ENCODE data around the gene LGALS13. TPM values are rescaled to one million over a fixed set of nuclear protein-coding genes. Genes with fewer than 3 reads are reported as not detected.

Gene LGALS13, protein sequence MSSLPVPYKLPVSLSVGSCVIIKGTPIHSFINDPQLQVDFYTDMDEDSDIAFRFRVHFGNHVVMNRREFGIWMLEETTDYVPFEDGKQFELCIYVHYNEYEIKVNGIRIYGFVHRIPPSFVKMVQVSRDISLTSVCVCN
- polyA plus RNA-seq (2012; ENCODE audit: insufficient read length, low read depth): not detected

DNA sequence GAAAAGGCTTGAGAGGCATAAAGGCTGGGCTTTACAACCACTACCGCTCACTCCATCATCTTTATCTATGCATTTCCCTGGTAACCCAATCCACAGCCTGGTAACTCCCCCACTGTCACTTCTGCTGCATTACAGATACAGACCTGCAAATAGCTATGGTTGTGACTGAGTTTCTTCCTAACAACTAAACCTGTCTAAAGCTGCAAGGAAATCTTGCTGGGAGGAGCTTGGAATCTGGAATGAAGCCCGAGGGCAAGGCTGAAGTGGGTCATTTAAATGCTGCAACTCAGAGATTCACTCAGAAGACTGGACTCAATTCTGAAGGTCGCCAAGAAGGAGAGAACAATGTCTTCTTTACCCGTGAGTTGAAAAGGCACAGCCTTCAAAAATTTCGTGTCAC, at the start of gene LGALS13:
Gene LGALS13, plus strand, starts transcription at position 301 of the 400 bp plus-strand sequence. Its CDS starts 45 bp downstream, at position 346.
- TF ChIP-seq POLR2AphosphoS5 (IDR thresholded peaks at IDR 0.05; ENCODE audit: low read depth, low read length) (no peak), TAF1 (IDR thresholded peaks at IDR 0.05; ENCODE audit: borderline replicate concordance, insufficient read depth, low read length) (no peak), FOXP2 (optimal IDR thresholded peaks at IDR 0.05; ENCODE audit: borderline replicate concordance, extremely low read depth, extremely low read length, insufficient read depth) (no peak), SIN3A (IDR thresholded peaks at IDR 0.05; ENCODE audit: borderline replicate concordance, insufficient read depth, low read length) (no peak)
- TF ChIP-seq, protein P1, sequence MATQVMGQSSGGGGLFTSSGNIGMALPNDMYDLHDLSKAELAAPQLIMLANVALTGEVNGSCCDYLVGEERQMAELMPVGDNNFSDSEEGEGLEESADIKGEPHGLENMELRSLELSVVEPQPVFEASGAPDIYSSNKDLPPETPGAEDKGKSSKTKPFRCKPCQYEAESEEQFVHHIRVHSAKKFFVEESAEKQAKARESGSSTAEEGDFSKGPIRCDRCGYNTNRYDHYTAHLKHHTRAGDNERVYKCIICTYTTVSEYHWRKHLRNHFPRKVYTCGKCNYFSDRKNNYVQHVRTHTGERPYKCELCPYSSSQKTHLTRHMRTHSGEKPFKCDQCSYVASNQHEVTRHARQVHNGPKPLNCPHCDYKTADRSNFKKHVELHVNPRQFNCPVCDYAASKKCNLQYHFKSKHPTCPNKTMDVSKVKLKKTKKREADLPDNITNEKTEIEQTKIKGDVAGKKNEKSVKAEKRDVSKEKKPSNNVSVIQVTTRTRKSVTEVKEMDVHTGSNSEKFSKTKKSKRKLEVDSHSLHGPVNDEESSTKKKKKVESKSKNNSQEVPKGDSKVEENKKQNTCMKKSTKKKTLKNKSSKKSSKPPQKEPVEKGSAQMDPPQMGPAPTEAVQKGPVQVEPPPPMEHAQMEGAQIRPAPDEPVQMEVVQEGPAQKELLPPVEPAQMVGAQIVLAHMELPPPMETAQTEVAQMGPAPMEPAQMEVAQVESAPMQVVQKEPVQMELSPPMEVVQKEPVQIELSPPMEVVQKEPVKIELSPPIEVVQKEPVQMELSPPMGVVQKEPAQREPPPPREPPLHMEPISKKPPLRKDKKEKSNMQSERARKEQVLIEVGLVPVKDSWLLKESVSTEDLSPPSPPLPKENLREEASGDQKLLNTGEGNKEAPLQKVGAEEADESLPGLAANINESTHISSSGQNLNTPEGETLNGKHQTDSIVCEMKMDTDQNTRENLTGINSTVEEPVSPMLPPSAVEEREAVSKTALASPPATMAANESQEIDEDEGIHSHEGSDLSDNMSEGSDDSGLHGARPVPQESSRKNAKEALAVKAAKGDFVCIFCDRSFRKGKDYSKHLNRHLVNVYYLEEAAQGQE (IDR thresholded peaks at IDR 0.05; ENCODE audit: insufficient read depth in 1 of 2, low read depth in 2 of 2, low read length in 2 of 2): no peak

DNA sequence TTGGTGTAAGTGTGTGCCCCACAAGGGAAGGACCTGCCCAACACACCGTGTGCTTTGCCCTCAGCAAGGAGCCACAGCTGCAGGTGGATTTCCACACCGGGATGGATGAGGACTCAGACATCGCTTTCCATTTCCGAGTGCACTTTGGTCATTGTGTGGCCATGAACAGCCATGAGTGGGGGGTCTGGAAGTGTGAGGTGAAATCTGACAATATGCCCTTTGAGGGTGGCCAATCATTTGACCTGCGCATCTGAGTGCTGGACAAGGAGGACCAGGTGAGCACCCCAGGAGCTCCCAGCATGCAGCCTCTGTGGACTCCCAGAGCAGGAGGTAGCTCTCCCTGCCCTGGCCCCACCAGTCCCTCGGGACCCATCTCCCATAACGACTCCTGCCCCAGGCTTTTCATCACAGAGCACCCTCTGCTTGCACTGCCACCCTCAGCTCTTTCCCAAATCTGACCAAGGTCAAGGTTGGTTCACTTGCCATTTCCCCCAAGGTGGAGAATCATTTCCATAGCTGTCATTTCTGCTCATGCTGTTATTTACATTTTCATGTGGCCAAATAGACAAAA, 49.2 kb upstream of the LGALS13 start:
- TF ChIP-seq, protein P1 (IDR thresholded peaks at IDR 0.05; ENCODE audit: insufficient read depth in 1 of 2, low read depth in 2 of 2, low read length in 2 of 2): no peak
- TF ChIP-seq TAF1 (IDR thresholded peaks at IDR 0.05; ENCODE audit: borderline replicate concordance, insufficient read depth, low read length) (no peak), POLR2AphosphoS5 (IDR thresholded peaks at IDR 0.05; ENCODE audit: low read depth, low read length) (no peak), SIN3A (IDR thresholded peaks at IDR 0.05; ENCODE audit: borderline replicate concordance, insufficient read depth, low read length) (no peak), FOXP2 (optimal IDR thresholded peaks at IDR 0.05; ENCODE audit: borderline replicate concordance, extremely low read depth, extremely low read length, insufficient read depth) (no peak)

GRCh38 chr19:39554701-39555311, 47.5 kb upstream of the LGALS13 start:
- TF ChIP-seq SIN3A (IDR thresholded peaks at IDR 0.05; ENCODE audit: borderline replicate concordance, insufficient read depth, low read length): no peak
- TF ChIP-seq FOXP2 (optimal IDR thresholded peaks at IDR 0.05; ENCODE audit: borderline replicate concordance, extremely low read depth, extremely low read length, insufficient read depth): no peak
- TF ChIP-seq POLR2AphosphoS5 (IDR thresholded peaks at IDR 0.05; ENCODE audit: low read depth, low read length): no peak
- TF ChIP-seq TAF1 (IDR thresholded peaks at IDR 0.05; ENCODE audit: borderline replicate concordance, insufficient read depth, low read length): no peak
- TF ChIP-seq, protein P1 (IDR thresholded peaks at IDR 0.05; ENCODE audit: insufficient read depth in 1 of 2, low read depth in 2 of 2, low read length in 2 of 2): no peak

DNA sequence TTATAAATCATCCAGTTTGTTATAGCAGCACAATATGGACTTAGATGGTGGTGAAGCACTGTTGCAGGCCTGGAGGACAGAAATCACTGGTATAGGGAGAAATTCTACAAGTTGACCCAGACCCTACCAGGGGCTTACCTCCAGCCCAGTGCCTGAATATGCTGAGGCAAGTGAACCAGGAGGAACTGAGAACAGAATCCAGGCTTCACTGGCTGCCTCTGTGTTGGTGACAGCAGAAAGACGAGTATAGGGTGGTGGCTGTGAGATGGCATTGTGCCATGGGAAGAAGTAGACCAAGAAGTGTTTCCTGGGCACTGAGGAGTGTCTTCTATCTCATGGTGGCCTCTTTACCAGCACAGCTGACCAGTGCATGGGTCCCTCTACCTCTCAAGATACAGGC, 46.4 kb upstream of the LGALS13 start:
- TF ChIP-seq FOXP2 (optimal IDR thresholded peaks at IDR 0.05; ENCODE audit: borderline replicate concordance, extremely low read depth, extremely low read length, insufficient read depth) (no peak), SIN3A (IDR thresholded peaks at IDR 0.05; ENCODE audit: borderline replicate concordance, insufficient read depth, low read length) (no peak), TAF1 (IDR thresholded peaks at IDR 0.05; ENCODE audit: borderline replicate concordance, insufficient read depth, low read length) (no peak), POLR2AphosphoS5 (IDR thresholded peaks at IDR 0.05; ENCODE audit: low read depth, low read length) (no peak)
- TF ChIP-seq, protein P1 (IDR thresholded peaks at IDR 0.05; ENCODE audit: insufficient read depth in 1 of 2, low read depth in 2 of 2, low read length in 2 of 2): no peak

All from PFSK-1 (cell line).